ENCODE measurements around the gene HEBP1.
A peak's percentile ranks its signal among the peaks of the same experiment; 100 is the strongest.
"Not testable (repeated sequence)": the region's sequence is repeated elsewhere in the genome, so short reads cannot be mapped to it uniquely, and the experiment has no call there.

Gene HEBP1

GRCh38 chr12:13042666-13043230 is 42.7 kb upstream of the HEBP1 start:
- no peak overlapping the region for H3K4me3 ChIP-seq (replicated peaks in 1 of 2; ENCODE audit: low read depth in 2 of 2, low read length in 2 of 2)
- DNase-seq (ENCODE audit: low read depth in 2 of 2), result no peak
- no peak for TF ChIP-seq CTCF (IDR thresholded peaks at IDR 0.05; ENCODE audit: low read depth, low read length)

DNA sequence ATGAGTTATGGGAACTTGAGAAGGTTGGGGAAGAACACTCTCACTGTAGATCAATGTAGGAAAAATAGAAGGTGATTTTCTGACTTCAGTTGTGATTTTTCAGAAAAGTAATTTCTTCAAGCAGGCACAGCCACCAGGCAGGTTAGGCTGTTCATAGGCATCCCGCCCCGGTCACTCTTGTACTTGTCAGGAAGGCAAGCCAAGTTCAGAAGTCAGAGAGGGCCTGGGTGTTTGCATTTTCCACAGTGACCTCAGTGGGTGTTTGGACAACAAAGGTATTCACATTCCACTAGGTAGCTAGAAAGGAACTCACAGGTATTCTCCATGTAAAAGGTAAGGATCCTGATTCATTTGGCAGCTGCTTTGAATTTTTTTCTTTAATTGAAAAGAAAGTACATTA is 41.2 kb upstream of the HEBP1 start:
- no peak overlapping the region for H3K4me3 ChIP-seq (replicated peaks in 1 of 2; ENCODE audit: low read depth in 2 of 2, low read length in 2 of 2)
- TF ChIP-seq CTCF (IDR thresholded peaks at IDR 0.05; ENCODE audit: low read depth, low read length), result no peak
- DNase-seq (ENCODE audit: low read depth in 2 of 2), result no peak

DNA sequence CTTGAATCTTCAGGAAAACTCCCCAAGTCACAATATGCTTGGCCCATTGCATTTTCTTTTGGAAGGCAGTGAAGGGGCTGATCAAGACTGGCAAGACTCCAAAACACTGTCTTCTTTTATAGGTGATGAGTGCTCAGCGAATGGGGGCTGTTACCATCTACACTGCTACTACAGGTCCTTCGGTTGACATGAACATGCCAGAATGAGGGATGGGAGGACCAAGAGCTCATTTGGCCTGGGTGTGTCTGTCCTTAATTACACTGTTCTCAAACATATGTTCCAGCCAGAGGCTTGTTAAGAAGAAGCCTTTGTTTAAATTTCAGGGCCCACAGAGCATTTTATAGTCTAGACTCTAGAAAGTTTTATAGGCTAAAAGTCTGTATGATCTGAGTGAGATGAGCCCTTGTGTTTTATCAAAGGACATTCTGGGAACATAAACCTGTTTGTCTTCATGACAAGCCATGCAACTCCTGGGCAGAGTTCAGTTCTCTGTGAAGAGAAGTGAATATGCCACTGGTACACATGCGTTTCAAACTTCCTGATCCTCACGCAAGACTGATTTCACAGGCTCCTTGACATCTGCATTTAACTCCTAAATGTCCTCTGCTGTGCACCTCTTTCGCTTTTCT is 39.4 kb upstream of the HEBP1 start:
- TF ChIP-seq CTCF (IDR thresholded peaks at IDR 0.05; ENCODE audit: low read depth, low read length), result no peak

GRCh38 chr12:13038491-13039161 is 38.6 kb upstream of the HEBP1 start:
- TF ChIP-seq CTCF (IDR thresholded peaks at IDR 0.05; ENCODE audit: low read depth, low read length), result no peak
- DNase-seq (ENCODE audit: low read depth in 2 of 2), result peak; percentile 72 to 84
- H3K4me3 ChIP-seq (replicated peaks in 1 of 2; ENCODE audit: low read depth in 2 of 2, low read length in 2 of 2), result no peak overlapping the region

More for the DNA sequence above, 39.4 kb upstream of the HEBP1 start:
- DNase-seq (ENCODE audit: low read depth in 2 of 2), result no peak
- no peak overlapping the region for H3K4me3 ChIP-seq (replicated peaks in 1 of 2; ENCODE audit: low read depth in 2 of 2, low read length in 2 of 2)

- TF ChIP-seq CTCF (IDR thresholded peaks at IDR 0.05; ENCODE audit: low read depth, low read length), result no peak
- no peak overlapping the region for H3K4me3 ChIP-seq (replicated peaks in 1 of 2; ENCODE audit: low read depth in 2 of 2, low read length in 2 of 2)
- DNase-seq (ENCODE audit: low read depth in 2 of 2), result no peak
These were observed 36.8 kb upstream of the HEBP1 start for GRCh38 chr12:13036881-13037280.

- not testable (repeated sequence) for H3K4me3 ChIP-seq (replicated peaks in 1 of 2; ENCODE audit: low read depth in 2 of 2, low read length in 2 of 2); DNase-seq (ENCODE audit: low read depth in 2 of 2)
These were observed 35.3 kb upstream of the HEBP1 start for GRCh38 chr12:13035335-13035734.

- H3K4me3 ChIP-seq (replicated peaks in 1 of 2; ENCODE audit: low read depth in 2 of 2, low read length in 2 of 2), result no peak overlapping the region
- TF ChIP-seq CTCF (IDR thresholded peaks at IDR 0.05; ENCODE audit: low read depth, low read length), result no peak
- peak; percentile 27 to 66 for DNase-seq (ENCODE audit: low read depth in 2 of 2)
These were observed 33.4 kb upstream of the HEBP1 start for GRCh38 chr12:13033476-13033875.

Measured in cardiac fibroblast (primary cell).